ENCODE measurements around the gene DENND5A.

DNA sequence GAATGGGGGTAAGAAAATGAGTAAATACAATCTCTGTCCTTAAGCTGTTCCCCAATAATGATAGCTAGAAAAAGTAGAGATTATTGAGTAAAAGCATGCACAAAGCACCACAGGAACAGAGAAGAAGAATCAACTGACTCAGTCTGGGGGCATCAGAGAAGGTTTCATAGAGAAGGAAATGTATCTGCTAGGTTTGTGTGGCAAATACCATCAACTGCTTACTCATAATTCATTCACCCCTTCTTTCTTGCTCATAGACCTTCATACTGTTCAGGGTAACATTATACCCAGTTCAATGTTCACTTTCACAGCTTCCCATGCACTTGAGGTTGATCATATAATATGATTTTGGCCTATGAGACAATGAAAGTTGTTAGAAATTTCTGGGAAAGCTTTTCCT is 88.6 kb downstream of the DENND5A start:
- no peak for TF ChIP-seq POLR2A (IDR thresholded peaks at IDR 0.05; ENCODE audit: extremely low read depth, insufficient read length)
- TF ChIP-seq, protein P1, sequence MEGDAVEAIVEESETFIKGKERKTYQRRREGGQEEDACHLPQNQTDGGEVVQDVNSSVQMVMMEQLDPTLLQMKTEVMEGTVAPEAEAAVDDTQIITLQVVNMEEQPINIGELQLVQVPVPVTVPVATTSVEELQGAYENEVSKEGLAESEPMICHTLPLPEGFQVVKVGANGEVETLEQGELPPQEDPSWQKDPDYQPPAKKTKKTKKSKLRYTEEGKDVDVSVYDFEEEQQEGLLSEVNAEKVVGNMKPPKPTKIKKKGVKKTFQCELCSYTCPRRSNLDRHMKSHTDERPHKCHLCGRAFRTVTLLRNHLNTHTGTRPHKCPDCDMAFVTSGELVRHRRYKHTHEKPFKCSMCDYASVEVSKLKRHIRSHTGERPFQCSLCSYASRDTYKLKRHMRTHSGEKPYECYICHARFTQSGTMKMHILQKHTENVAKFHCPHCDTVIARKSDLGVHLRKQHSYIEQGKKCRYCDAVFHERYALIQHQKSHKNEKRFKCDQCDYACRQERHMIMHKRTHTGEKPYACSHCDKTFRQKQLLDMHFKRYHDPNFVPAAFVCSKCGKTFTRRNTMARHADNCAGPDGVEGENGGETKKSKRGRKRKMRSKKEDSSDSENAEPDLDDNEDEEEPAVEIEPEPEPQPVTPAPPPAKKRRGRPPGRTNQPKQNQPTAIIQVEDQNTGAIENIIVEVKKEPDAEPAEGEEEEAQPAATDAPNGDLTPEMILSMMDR (IDR thresholded peaks at IDR 0.05; ENCODE audit: low read depth, low read length), result no peak
- no peak for TF ChIP-seq MYC (IDR thresholded peaks at IDR 0.05; ENCODE audit: low read depth, low read length)
